CD8-positive, alpha-beta memory T cell (primary cell): Measurements from ENCODE around the gene VPREB3. TPM values are rescaled to one million over a fixed set of nuclear protein-coding genes. Genes with fewer than 3 reads are reported as not detected.

Experiments used
- CTCF ChIA-PET: fragments of 350-600 bp; sonication (Branson Sonifier 250); formaldehyde crosslinking; loops from one replicate; lab custom pipeline; 2021; ENCODE audit warnings: antibody characterized with exemption; lab: Charles Lee
- POLR2A ChIA-PET: fragments of 350-600 bp; sonication (Branson Sonifier 250); formaldehyde crosslinking; loops from one replicate; lab custom pipeline; 2021; ENCODE audit warnings: antibody characterized with exemption; lab: Charles Lee
- DNase-seq, 5 donors: peaks; one replicate each; pipeline versions ENCODE4 v3.0.0 to v3.0.0-alpha.2; 2020 to 2022; ENCODE audit warnings: mixed read lengths in 1 of 5
- H3K27ac ChIP-seq: one replicate; pipeline ENCODE4 v1.7.0; 2013; ENCODE audit warnings: low read depth, mild to moderate bottlenecking, low read length, moderate library complexity
- H3K27me3 ChIP-seq: 2 replicates; pipeline ENCODE4 v1.7.0; 2013; ENCODE audit warnings: low read length, mild to moderate bottlenecking; ENCODE audit not compliant: insufficient read depth, poor library complexity, severe bottlenecking
- H3K36me3 ChIP-seq: 2 replicates; pipeline ENCODE4 v1.7.0; 2013; ENCODE audit warnings: mild to moderate bottlenecking, low read length, moderate library complexity; ENCODE audit not compliant: insufficient read depth
- H3K4me1 ChIP-seq: 2 replicates; pipeline ENCODE4 v1.7.0; 2013; ENCODE audit warnings: mild to moderate bottlenecking, low read length, moderate library complexity; ENCODE audit not compliant: insufficient read depth
- H3K4me3 ChIP-seq: 2 replicates; pipeline ENCODE4 v1.7.0; 2013; ENCODE audit warnings: mild to moderate bottlenecking, low read length
- H3K9me3 ChIP-seq: 2 replicates; pipeline ENCODE4 v1.7.0; 2013; ENCODE audit warnings: mild to moderate bottlenecking, low read length
- H3K27ac Mint-ChIP-seq, 8 donors: one replicate each; pipeline ENCODE4 v1.8.0; 2020 to 2021; ENCODE audit warnings: mixed read lengths in 8 of 8, mild to moderate bottlenecking in 6 of 8, inconsistent platforms in 3 of 8, moderate library complexity in 3 of 8
- H3K27me3 Mint-ChIP-seq, 2 donors: one replicate each; pipeline ENCODE4 v1.8.0; 2020 to 2021; ENCODE audit warnings: mixed read lengths in 2 of 2, mild to moderate bottlenecking in 1 of 2, moderate library complexity in 1 of 2
- H3K36me3 Mint-ChIP-seq, 3 donors: one replicate each; pipeline ENCODE4 v1.8.0; 2020 to 2021; ENCODE audit warnings: mixed read lengths in 3 of 3, inconsistent platforms in 1 of 3, mild to moderate bottlenecking in 1 of 3
- H3K4me1 Mint-ChIP-seq, 3 donors: one replicate each; pipeline ENCODE4 v1.8.0; 2020 to 2021; ENCODE audit warnings: mixed read lengths in 3 of 3, inconsistent platforms in 1 of 3, mild to moderate bottlenecking in 1 of 3
- H3K4me3 Mint-ChIP-seq, 7 donors: one replicate each; pipeline ENCODE4 v1.8.0; 2020 to 2021; ENCODE audit warnings: mixed read lengths in 7 of 7, mild to moderate bottlenecking in 6 of 7, moderate library complexity in 4 of 7, inconsistent platforms in 2 of 7
- H3K9me3 Mint-ChIP-seq, 5 donors: one replicate each; pipeline ENCODE4 v1.8.0; 2020 to 2022; ENCODE audit warnings: mixed read lengths in 5 of 5, mild to moderate bottlenecking in 3 of 5, moderate library complexity in 2 of 5, inconsistent platforms in 1 of 5
- polyA plus RNA-seq: library from polyadenylated mRNA; unstranded; fragments of 300-500 nt; fragmentation: Illumina TruSeq; gene quantifications from one replicate; pipeline ENCODE4 v1.2.3, GENCODE V29; 2021
- total RNA-seq, 2 experiments: library from RNA; stranded (reverse); gene quantifications; one replicate each; pipeline ENCODE4 v1.2.3, GENCODE V29; 2021

The VPREB3 gene
- total and polyA plus RNA-seq, 3 experiments from 2014 or later: not detected

DNA sequence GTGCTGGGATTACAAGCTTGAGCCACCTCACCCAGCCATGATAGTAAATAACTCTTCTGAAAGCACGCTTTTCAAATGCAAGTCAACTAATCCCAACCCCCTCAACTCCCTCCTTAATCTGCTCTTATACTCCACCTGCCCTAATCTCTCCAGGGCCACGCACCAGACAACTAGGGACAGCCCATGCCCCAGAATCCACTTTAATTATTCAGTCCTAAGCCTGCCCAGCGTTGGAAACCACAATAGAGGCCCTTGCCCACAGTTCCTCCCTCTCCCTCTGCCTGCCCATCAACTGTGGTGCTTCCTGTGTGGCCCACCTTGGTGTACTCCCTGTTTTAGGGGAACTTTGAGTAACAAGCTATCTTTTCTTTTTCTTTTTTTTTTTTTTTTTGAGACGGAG, 2.7 kb upstream of the VPREB3 start:
- Mint-ChIP-seq H3K4me1 (peaks cover 1 to 4% (median 3%) of the 10 kb centered on the region in 3 donors), H3K27ac (peak overlapping the region in 1 of 8 donors; percentile 34), H3K36me3 (no peaks in the 10 kb centered on the region), H3K27me3 (no peaks in the 10 kb centered on the region), H3K4me3 (no peak overlapping the region), H3K9me3 (no peaks in the 10 kb centered on the region)
- no peaks in the 10 kb centered on the region for H3K36me3 ChIP-seq
- H3K9me3 ChIP-seq: no peaks in the 10 kb centered on the region
- DNase-seq: no peak
- no peaks in the 10 kb centered on the region for H3K4me1 ChIP-seq
- POLR2A ChIA-PET: no interaction called here
- H3K4me3 ChIP-seq: no peak overlapping the region
- no peaks in the 10 kb centered on the region for H3K27me3 ChIP-seq
- CTCF ChIA-PET: interaction anchor here (0.9 kb wide), 1 partner anchor 13 kb away, joined by 3 read pairs; no protein-coding TSS in a partner anchor
- H3K27ac ChIP-seq: no peak overlapping the region

DNA sequence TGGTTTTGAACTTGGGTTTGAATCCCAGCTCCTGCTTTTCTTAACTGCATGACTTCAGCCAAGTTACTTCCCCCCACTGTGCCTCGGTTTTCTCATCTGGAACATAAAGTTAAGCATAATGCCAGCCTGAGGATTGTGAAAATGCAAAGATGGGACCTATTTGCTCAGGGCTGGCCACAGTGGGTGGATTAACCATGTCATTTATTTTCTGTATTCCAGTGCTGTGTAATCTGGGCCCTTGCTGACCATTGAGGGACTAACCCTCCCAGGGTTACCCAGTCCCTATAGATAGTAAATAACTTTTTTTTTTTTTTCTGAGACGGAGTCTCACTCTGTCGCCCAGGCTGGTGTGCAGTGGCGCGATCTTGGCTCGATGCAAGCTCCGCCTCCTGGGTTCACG, 1.5 kb upstream of the VPREB3 start:
- Histone ChIP-seq H3K27me3 (no peaks in the 10 kb centered on the region), H3K9me3 (no peaks in the 10 kb centered on the region), H3K27ac (no peak overlapping the region), H3K4me1 (no peaks in the 10 kb centered on the region), H3K4me3 (no peak overlapping the region), H3K36me3 (no peaks in the 10 kb centered on the region)
- no peak for DNase-seq
- ChIA-PET CTCF (no interaction called here), POLR2A (interaction anchor here (1.2 kb wide), 1 partner anchor 30 kb away, joined by 3 read pairs; no protein-coding TSS in a partner anchor)
- H3K36me3 Mint-ChIP-seq: no peaks in the 10 kb centered on the region
- no peaks in the 10 kb centered on the region for H3K27me3 Mint-ChIP-seq
- H3K9me3 Mint-ChIP-seq: no peaks in the 10 kb centered on the region
- H3K27ac Mint-ChIP-seq: peak overlapping the region in 1 of 8 donors; percentile 22
- H3K4me3 Mint-ChIP-seq: no peak overlapping the region
- H3K4me1 Mint-ChIP-seq: peaks cover 1 to 8% (median 4%) of the 10 kb centered on the region in 3 donors

DNA sequence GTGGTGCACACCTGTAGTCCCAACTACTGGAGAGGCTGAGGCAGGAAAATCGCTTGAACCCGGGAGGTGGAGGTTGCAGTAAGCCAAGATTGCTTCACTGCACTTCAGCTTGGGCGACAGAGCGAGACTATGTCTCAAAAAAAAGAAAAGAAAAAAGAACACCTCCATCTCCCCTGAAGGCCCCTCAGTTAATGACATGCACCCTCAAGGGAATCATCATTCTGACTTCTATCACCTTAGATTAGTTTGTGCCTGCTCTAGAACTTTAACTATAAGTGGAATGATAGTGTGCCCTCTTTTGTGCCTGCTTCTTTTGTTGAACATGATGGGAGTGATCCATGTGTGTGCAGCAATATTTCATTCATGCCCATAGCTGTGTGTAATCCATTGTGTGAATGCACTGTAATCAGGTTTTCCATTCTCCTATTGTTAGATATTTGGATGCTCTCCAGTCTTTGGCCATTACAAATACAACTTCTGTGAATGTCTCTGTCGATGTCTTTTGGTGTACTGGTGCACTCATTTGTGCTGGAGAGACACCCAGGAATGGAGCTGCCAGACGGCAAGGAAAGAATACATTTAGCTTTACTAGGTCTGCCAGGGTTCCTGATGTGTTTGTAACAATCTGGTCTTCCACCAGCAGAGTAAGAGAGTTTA, 883 bp upstream of the VPREB3 start:
- no peaks in the 10 kb centered on the region for H3K9me3 Mint-ChIP-seq
- CTCF ChIA-PET: no interaction called here
- H3K4me1 ChIP-seq: peaks cover 6% of the 10 kb centered on the region
- H3K36me3 Mint-ChIP-seq: no peaks in the 10 kb centered on the region
- DNase-seq: no peak
- POLR2A ChIA-PET: interaction anchor here (1.2 kb wide), 1 partner anchor 31 kb away, joined by 3 read pairs; no protein-coding TSS in a partner anchor
- no peaks in the 10 kb centered on the region for H3K27me3 Mint-ChIP-seq
- H3K36me3 ChIP-seq: no peaks in the 10 kb centered on the region
- no peaks in the 10 kb centered on the region for H3K27me3 ChIP-seq
- no peaks in the 10 kb centered on the region for H3K9me3 ChIP-seq
- H3K4me1 Mint-ChIP-seq: peaks cover 6 to 14% (median 10%) of the 10 kb centered on the region in 3 donors
- no peak overlapping the region for H3K4me3 ChIP-seq
- peak overlapping the region in 3 of 8 donors; percentile 22 to 70 (median 67) for H3K27ac Mint-ChIP-seq
- H3K27ac ChIP-seq: no peak overlapping the region
- H3K4me3 Mint-ChIP-seq: peak overlapping the region in 1 of 7 donors; percentile 33

DNA sequence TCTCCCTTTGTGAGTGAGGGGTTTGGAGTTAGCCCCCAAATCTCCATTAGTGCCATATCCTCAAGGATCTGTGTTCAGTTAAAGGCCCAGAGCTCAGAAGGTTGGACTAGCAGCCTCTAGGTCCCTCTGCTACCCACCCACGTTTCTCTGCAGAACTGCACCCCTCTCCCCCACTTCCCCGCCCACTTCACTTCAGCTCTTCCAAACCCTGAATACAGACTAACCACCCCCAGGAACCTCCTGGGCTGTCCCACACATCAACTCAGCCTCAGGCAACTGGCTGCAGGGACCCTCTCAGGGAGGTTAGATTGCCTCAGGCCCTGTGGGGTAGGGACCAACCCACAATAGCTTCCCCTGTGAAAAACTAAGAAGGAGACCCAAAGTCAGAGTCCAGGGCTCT, 840 bp downstream of the VPREB3 start:
- CTCF ChIA-PET: no interaction called here
- no peak overlapping the region for H3K27ac ChIP-seq
- H3K4me3 ChIP-seq: no peak overlapping the region
- no peaks in the 10 kb centered on the region for H3K36me3 ChIP-seq
- H3K4me3 Mint-ChIP-seq: peak overlapping the region in 5 of 7 donors; percentile 5 to 45 (median 17)
- H3K36me3 Mint-ChIP-seq: peaks cover 0 to 3% (median 0%) of the 10 kb centered on the region in 3 donors
- POLR2A ChIA-PET: no interaction called here
- H3K27me3 Mint-ChIP-seq: no peaks in the 10 kb centered on the region
- no peaks in the 10 kb centered on the region for H3K27me3 ChIP-seq
- no peaks in the 10 kb centered on the region for H3K9me3 ChIP-seq
- H3K9me3 Mint-ChIP-seq: no peaks in the 10 kb centered on the region
- peaks cover 7% of the 10 kb centered on the region for H3K4me1 ChIP-seq
- peaks cover 11 to 17% (median 17%) of the 10 kb centered on the region in 3 donors for H3K4me1 Mint-ChIP-seq
- H3K27ac Mint-ChIP-seq: no peak overlapping the region
- DNase-seq: no peak

DNA sequence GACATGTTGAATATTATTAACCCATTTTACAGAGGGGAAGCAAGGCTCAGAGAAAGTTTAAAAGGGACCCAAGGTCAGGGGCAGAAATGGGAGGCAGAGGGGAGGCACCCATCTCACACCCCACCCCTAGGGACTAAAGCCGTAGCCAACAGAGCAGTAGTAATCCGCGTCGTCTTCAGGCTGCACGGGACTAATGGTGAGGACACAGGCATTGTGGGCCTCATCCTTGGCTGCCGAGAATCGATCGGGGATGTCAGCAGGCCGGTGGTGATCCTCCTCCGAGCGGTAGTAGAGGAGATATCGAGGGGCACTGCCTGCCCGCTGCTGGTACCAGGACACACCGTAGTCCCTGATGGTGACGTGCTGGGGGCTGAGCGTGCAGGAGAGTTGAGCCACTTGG, 1.5 kb downstream of the VPREB3 start:
- Histone ChIP-seq H3K9me3 (no peaks in the 10 kb centered on the region), H3K4me3 (no peak overlapping the region), H3K4me1 (peaks cover 7% of the 10 kb centered on the region), H3K27me3 (no peaks in the 10 kb centered on the region), H3K27ac (no peak overlapping the region), H3K36me3 (no peaks in the 10 kb centered on the region)
- Mint-ChIP-seq H3K27ac (no peak overlapping the region), H3K4me1 (peaks cover 11 to 17% (median 17%) of the 10 kb centered on the region in 3 donors), H3K4me3 (peak overlapping the region in 5 of 7 donors; percentile 68 to 80 (median 73)), H3K9me3 (no peaks in the 10 kb centered on the region), H3K27me3 (no peaks in the 10 kb centered on the region), H3K36me3 (peaks cover 0 to 3% (median 0%) of the 10 kb centered on the region in 3 donors)
- no peak for DNase-seq
- ChIA-PET POLR2A (no interaction called here), CTCF (no interaction called here)

DNA sequence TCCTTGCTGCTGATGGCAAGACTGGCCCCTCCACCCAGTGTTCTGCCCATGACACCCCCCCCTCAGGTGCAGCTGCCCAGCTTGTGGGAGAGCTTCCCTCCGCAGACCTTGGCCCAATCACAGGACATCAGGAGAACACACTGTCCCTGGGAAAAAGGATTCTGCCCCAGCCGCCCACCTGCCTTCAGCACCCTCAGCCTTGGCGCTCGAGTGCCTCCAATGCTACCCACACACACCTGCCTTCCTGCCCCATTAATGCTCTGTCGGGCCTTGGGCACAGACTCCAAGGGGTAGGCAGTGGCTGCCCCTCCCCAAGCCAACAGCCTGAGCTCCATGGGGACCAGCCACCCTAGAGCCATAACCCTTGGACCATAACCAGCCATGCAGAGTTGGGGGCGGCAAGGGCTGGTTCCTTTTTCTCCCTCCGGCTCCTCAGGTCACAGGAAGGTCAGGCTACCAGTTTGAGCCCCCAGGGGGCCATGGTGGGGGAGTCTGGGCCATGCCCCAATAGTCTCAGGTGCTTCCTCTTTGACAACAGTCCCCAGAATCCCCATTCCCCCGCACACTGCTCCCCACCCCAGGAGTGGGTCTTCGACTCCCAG, 2.0 kb downstream of the VPREB3 start:
- DNase-seq: no peak
- no peak overlapping the region for H3K4me3 ChIP-seq

DNA sequence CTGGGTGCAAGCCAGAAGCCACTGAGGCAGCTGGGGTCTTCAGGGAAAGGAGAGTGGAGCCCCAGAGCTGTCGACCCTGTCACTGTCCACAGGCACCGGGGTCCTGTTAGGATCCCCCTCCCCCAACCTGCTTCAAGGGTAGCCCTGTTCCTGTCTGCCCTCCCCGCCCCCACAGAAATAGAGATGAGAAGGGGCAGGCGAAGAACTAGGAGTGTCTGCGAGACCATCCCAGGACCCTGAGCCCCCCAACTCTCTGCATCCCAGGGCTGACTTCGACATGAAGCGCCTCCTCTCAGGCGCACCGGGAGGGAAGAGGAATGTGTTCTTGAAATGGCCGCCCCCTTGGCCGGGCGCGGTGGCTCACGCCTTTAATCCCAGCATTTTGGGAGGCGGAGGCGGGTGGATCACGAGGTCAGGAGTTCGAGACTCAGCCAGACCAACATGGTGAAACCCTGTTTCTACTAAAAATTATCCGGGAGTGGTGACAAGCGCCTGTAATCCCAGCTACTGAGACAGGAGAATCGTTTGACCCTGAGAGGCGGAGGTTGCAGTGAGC, 2.7 kb downstream of the VPREB3 start:
- no peak for DNase-seq
- CTCF ChIA-PET: interaction anchor here (1.3 to 1.8 kb wide), 4 partner anchors 8 to 19 kb away, joined by 5 to 7 read pairs (median 6); partner anchors contain the start of gene C22orf15
- POLR2A ChIA-PET: interaction anchor here (1.0 kb wide), 1 partner anchor 12 kb away, joined by 3 read pairs; no protein-coding TSS in a partner anchor
- H3K9me3 Mint-ChIP-seq: no peaks in the 10 kb centered on the region
- H3K27ac ChIP-seq: peak overlapping the region; percentile 67
- H3K36me3 ChIP-seq: no peaks in the 10 kb centered on the region
- H3K27me3 Mint-ChIP-seq: no peaks in the 10 kb centered on the region
- peaks cover 7% of the 10 kb centered on the region for H3K4me1 ChIP-seq
- no peaks in the 10 kb centered on the region for H3K9me3 ChIP-seq
- peak overlapping the region; percentile 68 to 90 (median 72) for H3K4me3 Mint-ChIP-seq
- H3K27me3 ChIP-seq: no peaks in the 10 kb centered on the region
- H3K36me3 Mint-ChIP-seq: peaks cover 0 to 5% (median 0%) of the 10 kb centered on the region in 3 donors
- peaks cover 11 to 17% (median 17%) of the 10 kb centered on the region in 3 donors for H3K4me1 Mint-ChIP-seq
- peak overlapping the region in 6 of 8 donors; percentile 29 to 86 (median 66) for H3K27ac Mint-ChIP-seq
- peak overlapping the region; percentile 77 for H3K4me3 ChIP-seq

More for the DNA sequence above, 2.0 kb downstream of the VPREB3 start:
- peak overlapping the region; percentile 67 for H3K27ac ChIP-seq
- POLR2A ChIA-PET: no interaction called here
- H3K27me3 ChIP-seq: no peaks in the 10 kb centered on the region
- CTCF ChIA-PET: interaction anchor here (1.8 kb wide), 1 partner anchor 11 kb away, joined by 7 read pairs; the partner anchor contains the start of gene C22orf15
- Mint-ChIP-seq H3K27me3 (no peaks in the 10 kb centered on the region), H3K36me3 (peaks cover 0 to 3% (median 0%) of the 10 kb centered on the region in 3 donors), H3K27ac (peak overlapping the region in 4 of 8 donors; percentile 68 to 85 (median 76)), H3K4me1 (peaks cover 11 to 17% (median 17%) of the 10 kb centered on the region in 3 donors), H3K9me3 (no peaks in the 10 kb centered on the region), H3K4me3 (peak overlapping the region; percentile 68 to 90 (median 77))
- H3K9me3 ChIP-seq: no peaks in the 10 kb centered on the region
- no peaks in the 10 kb centered on the region for H3K36me3 ChIP-seq
- peaks cover 7% of the 10 kb centered on the region for H3K4me1 ChIP-seq
